Dendritic cell treated with granulocyte-macrophage colony-stimulating factor and Interleukin-4, amounts not matched to agents 40 ng/mL and 50 ng/mL, for 4 days (primary cell): ENCODE measurements around the gene UPK3BL1.
"Not testable (repeated sequence)": the region's sequence is repeated elsewhere in the genome, so short reads cannot be mapped to it uniquely, and the experiment has no call there.

ENCODE experiments used
- H3K27ac Mint-ChIP-seq: one replicate; pipeline ENCODE4 v1.8.0; 2022; ENCODE audit warnings: mild to moderate bottlenecking, mixed read lengths
- H3K27me3 Mint-ChIP-seq: one replicate; pipeline ENCODE4 v1.8.0; 2022; ENCODE audit warnings: mild to moderate bottlenecking, mixed read lengths
- H3K36me3 Mint-ChIP-seq: one replicate; pipeline ENCODE4 v1.8.0; 2022; ENCODE audit warnings: low read depth, mixed read lengths
- H3K4me1 Mint-ChIP-seq: one replicate; pipeline ENCODE4 v1.8.0; 2022; ENCODE audit warnings: low read depth, mixed read lengths
- H3K4me3 Mint-ChIP-seq: one replicate; pipeline ENCODE4 v1.8.0; 2022; ENCODE audit warnings: mild to moderate bottlenecking, moderate library complexity, mixed read lengths
- H3K9me3 Mint-ChIP-seq: one replicate; pipeline ENCODE4 v1.8.0; 2022; ENCODE audit warnings: mixed read lengths
- intact Hi-C: fragments of 100-400 bp; cut with micrococcal nuclease; formaldehyde crosslinking; loops from one replicate; pipeline ENCODE4 v1.15.0; 2022

Gene UPK3BL1

GRCh38 chr7:102649924-102650323, 7.3 kb upstream of the UPK3BL1 start, which contains the start of gene SPDYE2B:
Gene SPDYE2B, plus strand, starts transcription at chr7:102650319. Its CDS starts 2,030 bp downstream, at chr7:102652349.
- H3K4me3 Mint-ChIP-seq, H3K27me3 Mint-ChIP-seq, H3K4me1 Mint-ChIP-seq, H3K27ac Mint-ChIP-seq, H3K9me3 Mint-ChIP-seq, intact Hi-C loops: not testable (repeated sequence)
- H3K36me3 Mint-ChIP-seq = peaks cover 13% of the 10 kb centered on the region

DNA sequence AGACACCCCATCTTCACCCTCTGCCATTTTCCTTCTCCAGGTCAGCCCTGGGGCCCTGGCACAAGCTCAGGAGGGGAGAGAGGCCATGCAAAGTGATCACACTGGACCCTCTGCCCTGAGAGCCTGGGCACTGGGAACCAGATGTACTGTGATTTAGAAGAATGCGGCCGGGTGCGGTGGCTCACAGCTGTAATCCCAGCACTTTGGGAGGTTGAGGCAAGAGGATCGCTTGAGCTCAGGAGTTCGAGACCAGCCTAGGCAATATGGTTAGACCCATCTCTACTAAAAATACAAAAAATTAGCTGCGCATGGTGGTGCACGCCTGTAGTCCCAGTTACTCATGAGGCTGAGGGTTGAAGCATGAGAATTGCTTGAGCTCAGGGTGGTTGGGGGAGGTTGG, 5.2 kb upstream of the UPK3BL1 start:
- intact Hi-C loops, H3K4me1 Mint-ChIP-seq, H3K9me3 Mint-ChIP-seq, H3K36me3 Mint-ChIP-seq, H3K27ac Mint-ChIP-seq, H3K27me3 Mint-ChIP-seq, H3K4me3 Mint-ChIP-seq: not testable (repeated sequence)

- H3K4me3 Mint-ChIP-seq, intact Hi-C loops, H3K36me3 Mint-ChIP-seq, H3K27ac Mint-ChIP-seq, H3K9me3 Mint-ChIP-seq, H3K4me1 Mint-ChIP-seq, H3K27me3 Mint-ChIP-seq: not testable (repeated sequence)
Measured at GRCh38 chr7:102643404-102643803, 813 bp upstream of the UPK3BL1 start.

GRCh38 chr7:102638848-102639247, 3.7 kb downstream of the UPK3BL1 start:
- H3K27ac Mint-ChIP-seq, intact Hi-C loops, H3K9me3 Mint-ChIP-seq, H3K4me1 Mint-ChIP-seq, H3K36me3 Mint-ChIP-seq, H3K4me3 Mint-ChIP-seq, H3K27me3 Mint-ChIP-seq: not testable (repeated sequence)

- H3K27me3 Mint-ChIP-seq, H3K4me3 Mint-ChIP-seq, intact Hi-C loops: not testable (repeated sequence)
Measured at GRCh38 chr7:102636956-102637355, 5.6 kb downstream of the UPK3BL1 start.

DNA sequence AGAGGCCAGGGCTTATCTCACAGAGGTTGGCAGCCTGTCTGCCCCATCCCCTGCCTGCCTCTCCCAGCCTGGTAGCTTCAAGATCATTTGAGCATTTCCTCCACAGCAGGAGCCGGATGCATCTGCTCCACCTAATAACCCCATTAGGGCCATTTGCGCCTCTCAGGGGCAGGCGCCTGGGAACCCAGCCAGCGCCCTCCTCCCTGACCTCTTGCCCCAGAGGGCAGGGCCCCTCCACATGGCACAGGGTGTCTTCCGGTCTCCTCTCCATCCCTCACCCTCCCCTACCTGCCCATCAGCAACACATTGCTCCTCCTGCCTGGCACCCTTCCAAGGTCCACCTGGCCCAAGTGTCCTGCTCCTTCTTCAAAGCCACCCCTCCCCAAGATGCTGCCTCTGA, 7.2 kb downstream of the UPK3BL1 start:
- peaks cover 12% of the 10 kb centered on the region for H3K36me3 Mint-ChIP-seq
- H3K27me3 Mint-ChIP-seq, H3K9me3 Mint-ChIP-seq, H3K4me3 Mint-ChIP-seq, H3K4me1 Mint-ChIP-seq, H3K27ac Mint-ChIP-seq, intact Hi-C loops: not testable (repeated sequence)

More at GRCh38 chr7:102636956-102637355, 5.6 kb downstream of the UPK3BL1 start:
- not testable (repeated sequence) for H3K36me3 Mint-ChIP-seq, H3K4me1 Mint-ChIP-seq, H3K9me3 Mint-ChIP-seq, H3K27ac Mint-ChIP-seq

GRCh38 chr7:102634299-102634698, 8.3 kb downstream of the UPK3BL1 start:
- H3K27ac Mint-ChIP-seq, H3K9me3 Mint-ChIP-seq, H3K4me1 Mint-ChIP-seq, intact Hi-C loops, H3K4me3 Mint-ChIP-seq, H3K27me3 Mint-ChIP-seq: not testable (repeated sequence)
- peaks cover 17% of the 10 kb centered on the region for H3K36me3 Mint-ChIP-seq

DNA sequence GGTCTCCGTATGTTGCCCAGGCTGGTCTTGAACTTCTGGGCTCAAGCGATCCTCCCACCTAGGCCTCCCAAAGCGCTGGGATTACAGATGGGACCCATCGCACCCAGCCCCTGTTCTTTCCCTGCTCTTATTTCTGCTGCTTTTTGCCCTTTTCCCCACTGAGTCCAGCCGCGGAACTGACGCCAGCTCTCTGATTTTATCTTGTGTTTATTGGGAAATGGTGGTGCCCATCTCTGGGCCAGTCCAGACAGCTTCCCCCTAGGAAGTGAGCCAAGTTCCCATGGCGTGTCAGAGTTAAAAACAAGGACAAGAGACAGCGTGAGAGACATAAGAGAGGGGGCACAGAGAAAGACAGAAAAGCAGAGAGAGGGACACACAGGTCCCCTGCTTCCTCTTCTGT, 12.0 kb downstream of the UPK3BL1 start:
- H3K36me3 Mint-ChIP-seq = peaks cover 17% of the 10 kb centered on the region
- H3K4me3 Mint-ChIP-seq, H3K9me3 Mint-ChIP-seq, intact Hi-C loops, H3K27me3 Mint-ChIP-seq, H3K27ac Mint-ChIP-seq, H3K4me1 Mint-ChIP-seq: not testable (repeated sequence)

GRCh38 chr7:102627271-102627904, 15.2 kb downstream of the UPK3BL1 start:
- H3K4me3 Mint-ChIP-seq, H3K36me3 Mint-ChIP-seq, H3K27ac Mint-ChIP-seq, H3K9me3 Mint-ChIP-seq, H3K27me3 Mint-ChIP-seq, intact Hi-C loops, H3K4me1 Mint-ChIP-seq: not testable (repeated sequence)

DNA sequence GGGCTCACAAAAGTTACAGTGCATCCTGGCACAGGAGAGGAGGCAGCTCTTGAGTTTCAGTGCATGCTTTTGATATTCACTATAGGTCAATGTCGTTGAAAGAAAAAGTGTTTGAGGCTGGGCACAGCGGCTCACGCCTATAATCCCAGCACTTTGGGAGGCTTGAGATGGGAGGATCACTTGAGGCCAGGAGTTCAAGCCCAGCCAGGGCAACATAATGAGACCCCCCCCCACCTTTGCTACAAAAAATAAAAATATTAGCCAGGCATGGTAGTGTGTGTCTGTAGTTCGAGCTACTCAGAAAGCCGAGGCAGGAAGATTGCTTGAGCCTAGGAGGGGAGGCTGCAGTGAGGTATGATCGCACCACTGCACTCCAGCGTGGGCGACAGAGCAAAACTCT, 24.5 kb downstream of the UPK3BL1 start:
- H3K27me3 Mint-ChIP-seq, H3K4me3 Mint-ChIP-seq, intact Hi-C loops, H3K4me1 Mint-ChIP-seq, H3K27ac Mint-ChIP-seq, H3K9me3 Mint-ChIP-seq, H3K36me3 Mint-ChIP-seq: not testable (repeated sequence)

GRCh38 chr7:102616507-102617125, 26.0 kb downstream of the UPK3BL1 start, which contains the start of gene RASA4:
Gene RASA4, minus strand, starts transcription at chr7:102616756. Its CDS starts 67 bp downstream, at chr7:102616689.
- H3K27me3 Mint-ChIP-seq, H3K4me3 Mint-ChIP-seq, H3K9me3 Mint-ChIP-seq, H3K27ac Mint-ChIP-seq, intact Hi-C loops, H3K4me1 Mint-ChIP-seq, H3K36me3 Mint-ChIP-seq: not testable (repeated sequence)

DNA sequence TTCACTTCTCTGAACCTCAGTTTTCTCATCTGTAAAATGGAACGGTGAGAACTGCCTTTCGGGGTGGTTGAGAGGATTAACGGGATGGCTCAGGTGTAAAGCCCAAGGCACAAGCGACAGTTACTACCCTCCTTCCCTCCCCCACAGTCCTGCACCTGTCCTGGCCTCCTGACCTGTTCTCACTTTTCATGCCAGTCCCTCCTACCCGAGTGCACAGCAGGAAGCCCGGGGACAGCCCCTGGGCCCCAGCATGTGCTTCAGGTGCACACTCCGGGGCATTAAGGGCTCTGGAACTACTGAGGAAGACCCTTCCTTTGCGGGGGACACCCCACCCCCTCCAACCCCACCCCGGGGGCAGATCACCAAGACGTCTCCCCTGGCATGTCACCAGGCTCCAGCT, 26.7 kb downstream of the UPK3BL1 start:
- H3K27me3 Mint-ChIP-seq, intact Hi-C loops, H3K4me3 Mint-ChIP-seq, H3K27ac Mint-ChIP-seq, H3K9me3 Mint-ChIP-seq, H3K36me3 Mint-ChIP-seq, H3K4me1 Mint-ChIP-seq: not testable (repeated sequence)

GRCh38 chr7:102614873-102615272, 27.7 kb downstream of the UPK3BL1 start:
- H3K27ac Mint-ChIP-seq, H3K9me3 Mint-ChIP-seq, H3K27me3 Mint-ChIP-seq, H3K4me3 Mint-ChIP-seq, H3K36me3 Mint-ChIP-seq, intact Hi-C loops: not testable (repeated sequence)
- H3K4me1 Mint-ChIP-seq = peaks cover 10% of the 10 kb centered on the region

GRCh38 chr7:102614346-102614697, 28.3 kb downstream of the UPK3BL1 start:
- H3K9me3 Mint-ChIP-seq, H3K27ac Mint-ChIP-seq, intact Hi-C loops, H3K27me3 Mint-ChIP-seq, H3K36me3 Mint-ChIP-seq, H3K4me3 Mint-ChIP-seq: not testable (repeated sequence)
- peaks cover 10% of the 10 kb centered on the region for H3K4me1 Mint-ChIP-seq
